ENCODE data around the gene UGT8.

The UGT8 gene

DNA sequence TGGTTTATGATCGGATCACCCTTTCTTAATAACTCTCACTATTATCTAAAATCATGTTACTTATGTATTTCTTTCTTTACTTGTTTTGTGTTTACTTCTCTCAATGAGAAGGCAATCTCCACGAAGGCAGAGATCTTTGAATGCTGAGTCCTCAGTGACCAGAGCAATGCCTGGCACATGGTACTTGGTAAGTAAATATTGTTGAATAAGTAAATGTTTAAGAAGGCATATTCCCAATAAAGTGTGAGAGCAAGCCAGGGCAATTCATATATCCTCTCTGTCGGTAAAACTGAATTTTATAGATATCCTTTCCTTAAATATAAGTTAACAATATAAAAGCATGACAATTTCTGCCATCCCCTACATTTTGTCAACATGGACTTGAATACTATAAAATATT is 94.4 kb downstream of the UGT8 start:
- Histone ChIP-seq H3K9me3 (ENCODE audit: control insufficient read depth, insufficient read depth, low read depth, low read length) (no peaks in the 10 kb centered on the region), H3K27ac (ENCODE audit: extremely low read depth, low read depth, low read length) (no peak overlapping the region), H3K4me3 (ENCODE audit: low read depth, low read length) (no peak overlapping the region), H3K36me3 (ENCODE audit: control insufficient read depth in 2 of 2, insufficient read depth in 1 of 2, low read length in 2 of 2) (no peaks in the 10 kb centered on the region), H3K4me1 (ENCODE audit: control insufficient read depth, insufficient read depth, low read length) (no peaks in the 10 kb centered on the region)
- ChIA-PET CTCF (no interaction called here), POLR2A (no interaction called here)
- TF ChIP-seq ZNF558 (tag by site-specific recombination; IDR thresholded peaks at IDR 0.05) (no peak), ZNF426 (tag by site-specific recombination; IDR thresholded peaks at IDR 0.05) (no peak), TCF7L2 (IDR thresholded peaks at IDR 0.05; ENCODE audit: borderline replicate concordance, low read depth, low read length) (no peak), ZNF23 (tag by site-specific recombination; IDR thresholded peaks at IDR 0.05; ENCODE audit: borderline replicate concordance) (no peak), ZNF404 (tag by site-specific recombination; IDR thresholded peaks at IDR 0.05) (no peak), ZNF585B (tag by site-specific recombination; IDR thresholded peaks at IDR 0.05) (no peak), ZFP69B (tag by site-specific recombination; IDR thresholded peaks at IDR 0.05) (no peak), ZNF138 (tag by site-specific recombination; IDR thresholded peaks at IDR 0.05; ENCODE audit: borderline replicate concordance) (no peak), ZNF184 (tag by site-specific recombination; IDR thresholded peaks at IDR 0.05) (no peak), ZBTB1 (tag by site-specific recombination; IDR thresholded peaks at IDR 0.05) (no peak), ZNF664 (tag by site-specific recombination; IDR thresholded peaks at IDR 0.05) (no peak)

DNA sequence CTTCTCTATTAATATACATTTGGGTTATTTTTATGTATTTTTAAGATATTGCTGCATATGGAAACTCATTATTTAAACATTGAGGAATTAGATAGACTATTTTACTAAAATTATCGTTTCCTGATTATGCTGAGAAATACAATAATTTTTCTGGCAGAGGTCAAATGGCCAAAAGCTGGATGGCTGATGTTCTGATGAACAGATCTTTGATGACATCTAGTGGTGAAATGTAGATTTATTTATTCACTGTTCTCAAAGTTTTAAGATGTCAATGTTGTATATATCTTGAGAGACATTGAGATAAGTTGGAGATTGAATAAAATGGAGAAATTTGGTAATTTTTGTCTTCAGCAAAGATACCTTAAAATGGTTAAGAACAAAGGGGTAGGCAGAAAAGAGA is 96.2 kb downstream of the UGT8 start:
- no peaks in the 10 kb centered on the region for H3K4me1 ChIP-seq (ENCODE audit: control insufficient read depth, insufficient read depth, low read length)
- CTCF ChIA-PET = interaction anchor here (0.7 to 1.8 kb wide), 7 partner anchors 10 to 309 kb away, joined by 3 to 5 read pairs (median 4); no protein-coding TSS in a partner anchor
- H3K27ac ChIP-seq (ENCODE audit: extremely low read depth, low read depth, low read length) = no peak overlapping the region
- TF ChIP-seq ZNF654 (tag by site-specific recombination; IDR thresholded peaks at IDR 0.05; ENCODE audit: low read depth) = peak; percentile 69
- TF ChIP-seq ZNF433 (tag by site-specific recombination; IDR thresholded peaks at IDR 0.05; ENCODE audit: low read depth) = no peak
- TF ChIP-seq OSR2 (tag by site-specific recombination; IDR thresholded peaks at IDR 0.05) = no peak
- H3K4me3 ChIP-seq (ENCODE audit: low read depth, low read length) = no peak overlapping the region
- no peaks in the 10 kb centered on the region for H3K9me3 ChIP-seq (ENCODE audit: control insufficient read depth, insufficient read depth, low read depth, low read length)
- POLR2A ChIA-PET = no interaction called here
- no peaks in the 10 kb centered on the region for H3K36me3 ChIP-seq (ENCODE audit: control insufficient read depth in 2 of 2, insufficient read depth in 1 of 2, low read length in 2 of 2)

DNA sequence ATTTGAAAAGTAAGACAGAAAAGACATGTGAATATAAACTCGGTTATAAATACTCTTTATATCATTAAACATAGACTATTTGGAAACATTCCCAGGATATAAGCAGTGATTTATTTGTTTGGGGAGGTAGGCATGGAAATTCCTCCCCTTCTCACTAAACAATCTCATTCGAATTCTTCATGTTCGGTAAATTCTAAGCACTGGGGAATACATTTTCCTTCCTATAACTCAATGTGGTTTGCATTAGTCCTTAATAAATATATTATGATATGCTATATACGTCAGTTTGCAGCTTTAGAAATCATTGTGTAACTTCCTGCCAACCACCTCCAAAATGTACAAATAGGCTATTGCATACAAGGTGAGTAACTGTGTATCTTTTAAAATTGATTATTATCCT is 99.6 kb downstream of the UGT8 start:
- CTCF ChIA-PET = interaction anchor here (0.7 to 1.4 kb wide), 2 partner anchors 313 to 522 kb away, joined by 4 to 5 read pairs; no protein-coding TSS in a partner anchor
- TF ChIP-seq ZNF138 (tag by site-specific recombination; IDR thresholded peaks at IDR 0.05; ENCODE audit: borderline replicate concordance) = no peak
- TF ChIP-seq ZNF48 (tag by site-specific recombination; IDR thresholded peaks at IDR 0.05) = no peak
- no peak for TF ChIP-seq ZNF157 (tag by site-specific recombination; IDR thresholded peaks at IDR 0.05)
- no peak for TF ChIP-seq ZNF223 (tag by site-specific recombination; IDR thresholded peaks at IDR 0.05)
- TF ChIP-seq ZFHX2 (tag by site-specific recombination; conservative IDR thresholded peaks at IDR 0.05) = no peak
- TF ChIP-seq PRDM1 (tag by site-specific recombination; IDR thresholded peaks at IDR 0.05) = no peak
- TF ChIP-seq, protein P1, sequence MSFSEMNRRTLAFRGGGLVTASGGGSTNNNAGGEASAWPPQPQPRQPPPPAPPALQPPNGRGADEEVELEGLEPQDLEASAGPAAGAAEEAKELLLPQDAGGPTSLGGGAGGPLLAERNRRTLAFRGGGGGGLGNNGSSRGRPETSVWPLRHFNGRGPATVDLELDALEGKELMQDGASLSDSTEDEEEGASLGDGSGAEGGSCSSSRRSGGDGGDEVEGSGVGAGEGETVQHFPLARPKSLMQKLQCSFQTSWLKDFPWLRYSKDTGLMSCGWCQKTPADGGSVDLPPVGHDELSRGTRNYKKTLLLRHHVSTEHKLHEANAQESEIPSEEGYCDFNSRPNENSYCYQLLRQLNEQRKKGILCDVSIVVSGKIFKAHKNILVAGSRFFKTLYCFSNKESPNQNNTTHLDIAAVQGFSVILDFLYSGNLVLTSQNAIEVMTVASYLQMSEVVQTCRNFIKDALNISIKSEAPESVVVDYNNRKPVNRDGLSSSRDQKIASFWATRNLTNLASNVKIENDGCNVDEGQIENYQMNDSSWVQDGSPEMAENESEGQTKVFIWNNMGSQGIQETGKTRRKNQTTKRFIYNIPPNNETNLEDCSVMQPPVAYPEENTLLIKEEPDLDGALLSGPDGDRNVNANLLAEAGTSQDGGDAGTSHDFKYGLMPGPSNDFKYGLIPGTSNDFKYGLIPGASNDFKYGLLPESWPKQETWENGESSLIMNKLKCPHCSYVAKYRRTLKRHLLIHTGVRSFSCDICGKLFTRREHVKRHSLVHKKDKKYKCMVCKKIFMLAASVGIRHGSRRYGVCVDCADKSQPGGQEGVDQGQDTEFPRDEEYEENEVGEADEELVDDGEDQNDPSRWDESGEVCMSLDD (tag by site-specific recombination; IDR thresholded peaks at IDR 0.05) = no peak
- TF ChIP-seq ZNF548 (tag by site-specific recombination; IDR thresholded peaks at IDR 0.05) = no peak
- no peak for TF ChIP-seq KLF8 (tag by site-specific recombination; IDR thresholded peaks at IDR 0.05)
- TF ChIP-seq TRIM28 (IDR thresholded peaks at IDR 0.05; ENCODE audit: borderline replicate concordance, low read length) = no peak
- TF ChIP-seq, protein P2, sequence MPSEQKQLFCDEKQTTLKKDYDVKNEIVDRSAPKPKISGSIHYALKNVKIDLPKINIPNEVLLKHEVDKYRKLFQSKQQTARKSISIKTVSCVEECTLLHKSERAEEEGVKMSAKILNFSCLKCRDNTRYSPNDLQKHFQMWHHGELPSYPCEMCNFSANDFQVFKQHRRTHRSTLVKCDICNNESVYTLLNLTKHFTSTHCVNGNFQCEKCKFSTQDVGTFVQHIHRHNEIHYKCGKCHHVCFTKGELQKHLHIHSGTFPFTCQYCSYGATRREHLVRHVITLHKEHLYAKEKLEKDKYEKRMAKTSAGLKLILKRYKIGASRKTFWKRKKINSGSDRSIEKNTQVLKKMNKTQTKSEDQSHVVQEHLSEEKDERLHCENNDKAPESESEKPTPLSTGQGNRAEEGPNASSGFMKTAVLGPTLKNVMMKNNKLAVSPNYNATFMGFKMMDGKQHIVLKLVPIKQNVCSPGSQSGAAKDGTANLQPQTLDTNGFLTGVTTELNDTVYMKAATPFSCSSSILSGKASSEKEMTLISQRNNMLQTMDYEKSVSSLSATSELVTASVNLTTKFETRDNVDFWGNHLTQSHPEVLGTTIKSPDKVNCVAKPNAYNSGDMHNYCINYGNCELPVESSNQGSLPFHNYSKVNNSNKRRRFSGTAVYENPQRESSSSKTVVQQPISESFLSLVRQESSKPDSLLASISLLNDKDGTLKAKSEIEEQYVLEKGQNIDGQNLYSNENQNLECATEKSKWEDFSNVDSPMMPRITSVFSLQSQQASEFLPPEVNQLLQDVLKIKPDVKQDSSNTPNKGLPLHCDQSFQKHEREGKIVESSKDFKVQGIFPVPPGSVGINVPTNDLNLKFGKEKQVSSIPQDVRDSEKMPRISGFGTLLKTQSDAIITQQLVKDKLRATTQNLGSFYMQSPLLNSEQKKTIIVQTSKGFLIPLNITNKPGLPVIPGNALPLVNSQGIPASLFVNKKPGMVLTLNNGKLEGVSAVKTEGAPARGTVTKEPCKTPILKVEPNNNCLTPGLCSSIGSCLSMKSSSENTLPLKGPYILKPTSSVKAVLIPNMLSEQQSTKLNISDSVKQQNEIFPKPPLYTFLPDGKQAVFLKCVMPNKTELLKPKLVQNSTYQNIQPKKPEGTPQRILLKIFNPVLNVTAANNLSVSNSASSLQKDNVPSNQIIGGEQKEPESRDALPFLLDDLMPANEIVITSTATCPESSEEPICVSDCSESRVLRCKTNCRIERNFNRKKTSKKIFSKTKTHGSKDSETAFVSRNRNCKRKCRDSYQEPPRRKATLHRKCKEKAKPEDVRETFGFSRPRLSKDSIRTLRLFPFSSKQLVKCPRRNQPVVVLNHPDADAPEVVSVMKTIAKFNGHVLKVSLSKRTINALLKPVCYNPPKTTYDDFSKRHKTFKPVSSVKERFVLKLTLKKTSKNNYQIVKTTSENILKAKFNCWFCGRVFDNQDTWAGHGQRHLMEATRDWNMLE (tag by site-specific recombination; conservative IDR thresholded peaks at IDR 0.05; ENCODE audit: low read depth) = no peak
- no peak for TF ChIP-seq ZNF830 (tag by site-specific recombination; IDR thresholded peaks at IDR 0.05; ENCODE audit: low read depth)

More for the DNA sequence above, 99.6 kb downstream of the UGT8 start:
- Histone ChIP-seq H3K36me3 (ENCODE audit: control insufficient read depth in 2 of 2, insufficient read depth in 1 of 2, low read length in 2 of 2) (no peaks in the 10 kb centered on the region), H3K9me3 (ENCODE audit: control insufficient read depth, insufficient read depth, low read depth, low read length) (no peaks in the 10 kb centered on the region), H3K4me3 (ENCODE audit: low read depth, low read length) (no peak overlapping the region), H3K27ac (ENCODE audit: extremely low read depth, low read depth, low read length) (no peak overlapping the region), H3K4me1 (ENCODE audit: control insufficient read depth, insufficient read depth, low read length) (no peaks in the 10 kb centered on the region)
- POLR2A ChIA-PET = no interaction called here

Data from HEK293 (cell line).